OCI-LY3 (cell line): ENCODE measurements around the gene CLEC18C.

Experiments
- H2AFZ ChIP-seq: fragments of 200-600, 300-600 bp; shearing (Covaris generic); 2 replicates; pipeline ENCODE4 v1.6.0; 2014; ENCODE audit warnings: antibody characterized with exemption, low read depth, low read length
- H3K27ac ChIP-seq: fragments of 200-600, 300-600 bp; sonication (generic); 2 replicates; pipeline ENCODE4 v1.5.1; 2014; ENCODE audit warnings: mild to moderate bottlenecking, low read length, moderate library complexity, mixed read lengths
- H3K27me3 ChIP-seq: fragments of 200-600, 300-600 bp; sonication (generic); 2 replicates; pipeline ENCODE4 v1.6.1; 2014; ENCODE audit warnings: low read depth, low read length, mixed read lengths
- H3K36me3 ChIP-seq: fragments of 200-600, 300-600 bp; sonication (generic); replicated peaks from 2 replicates; pipeline ENCODE3; 2014; ENCODE audit warnings: low read depth, low read length, mixed read lengths
- H3K4me1 ChIP-seq: fragments of 300-600, 200-600 bp; sonication (generic); 2 replicates; pipeline ENCODE4 v1.6.1; 2014; ENCODE audit warnings: low read length, mixed read lengths
- H3K4me2 ChIP-seq: fragments of 200-600, 300-600 bp; sonication (generic); 2 replicates; pipeline ENCODE4 v1.6.1; 2014; ENCODE audit warnings: low read length, mixed read lengths
- H3K4me3 ChIP-seq: fragments of 300-600, 200-600 bp; sonication (generic); 2 replicates; pipeline ENCODE4 v1.5.1; 2014; ENCODE audit warnings: antibody characterized with exemption, mild to moderate bottlenecking, low read length, moderate library complexity
- H3K79me2 ChIP-seq: fragments of 300-600, 200-600 bp; shearing (Covaris generic); 2 replicates; pipeline ENCODE4 v1.6.1; 2014; ENCODE audit warnings: mild to moderate bottlenecking, low read length, mixed read lengths
- H3K9ac ChIP-seq: fragments of 300-600, 200-600 bp; shearing (Covaris generic); 2 replicates; pipeline ENCODE4 v1.6.0; 2014; ENCODE audit warnings: mild to moderate bottlenecking, low read length, moderate library complexity
- H3K9me3 ChIP-seq: fragments of 200-600, 300-600 bp; shearing (Covaris generic); 2 replicates; pipeline ENCODE4 v1.6.1; 2014; ENCODE audit warnings: low read length, mixed read lengths; ENCODE audit not compliant: insufficient read depth
- H4K20me1 ChIP-seq: fragments of 200-600, 300-600 bp; sonication (generic); 2 replicates; pipeline ENCODE4 v1.6.1; 2016; ENCODE audit warnings: low read length, mixed read lengths; ENCODE audit not compliant: insufficient read depth
- EZH2phosphoT487 ChIP-seq: fragments of 200-600 bp; shearing (Covaris generic); IDR thresholded peaks from 2 replicates; pipeline ENCODE4 v1.6.1; 2018; ENCODE audit warnings: antibody characterized with exemption, mixed run types, low read depth
- TF ChIP-seq, protein P1 (sequence below): fragments of 200-600, 300-600 bp; sonication (generic); IDR thresholded peaks from 2 replicates; pipeline ENCODE4 v1.5.1; 2014; ENCODE audit warnings: antibody characterized with exemption, low read length, low read depth

CLEC18C gene

DNA sequence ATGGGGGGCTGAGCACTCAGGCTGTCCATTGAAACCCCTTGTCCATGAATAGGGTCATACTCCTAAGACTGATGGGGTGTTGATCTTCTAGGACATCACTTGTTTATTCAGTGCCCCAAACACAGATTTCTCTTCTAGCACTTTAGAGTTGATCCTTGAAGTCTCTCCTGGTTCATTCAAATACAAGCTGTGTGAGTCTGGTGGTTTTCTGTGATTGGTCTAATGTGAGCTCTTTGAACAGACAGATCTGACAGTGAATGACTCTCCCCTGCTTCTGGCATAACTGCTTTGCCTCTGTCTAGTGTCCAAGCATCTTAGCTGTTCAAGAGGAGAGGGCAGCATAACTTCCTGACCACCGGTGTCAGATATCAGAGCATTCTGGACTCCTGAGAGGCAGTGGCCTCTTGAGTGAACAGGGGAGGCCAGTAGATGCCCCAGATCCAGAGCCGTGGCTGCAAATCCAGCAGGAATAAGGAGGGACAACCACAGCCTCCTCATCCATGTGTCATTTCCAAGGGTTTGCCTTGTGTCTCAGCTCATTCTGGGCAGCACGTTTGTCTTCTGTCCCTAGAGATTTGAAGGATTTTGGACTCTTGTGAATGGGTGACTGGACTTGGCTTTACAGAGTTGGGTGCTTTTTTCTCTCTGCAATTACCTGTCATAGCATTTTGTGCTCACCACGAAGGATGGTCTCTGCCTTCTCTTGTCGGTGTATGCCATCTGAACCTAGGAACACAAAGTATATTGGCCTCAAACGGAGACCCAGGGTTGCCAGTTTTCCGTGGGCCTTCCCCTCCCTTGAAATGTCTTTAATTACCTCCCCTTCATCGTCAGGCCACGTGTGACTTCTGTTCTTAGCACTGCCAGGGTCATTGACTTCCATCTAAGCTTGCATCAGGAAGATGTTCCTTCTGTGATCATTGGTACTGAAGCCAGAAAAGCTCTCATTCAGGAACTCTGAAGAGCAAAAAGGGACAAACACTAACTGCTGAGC lies 13.9 kb upstream of the CLEC18C start:
- no peaks in the 10 kb centered on the region for H3K79me2 ChIP-seq
- no peaks in the 10 kb centered on the region for H3K27me3 ChIP-seq
- H3K4me2 ChIP-seq, result no peak overlapping the region
- no peak overlapping the region for H3K27ac ChIP-seq
- no peak overlapping the region for H3K4me3 ChIP-seq
- TF ChIP-seq, protein P1, sequence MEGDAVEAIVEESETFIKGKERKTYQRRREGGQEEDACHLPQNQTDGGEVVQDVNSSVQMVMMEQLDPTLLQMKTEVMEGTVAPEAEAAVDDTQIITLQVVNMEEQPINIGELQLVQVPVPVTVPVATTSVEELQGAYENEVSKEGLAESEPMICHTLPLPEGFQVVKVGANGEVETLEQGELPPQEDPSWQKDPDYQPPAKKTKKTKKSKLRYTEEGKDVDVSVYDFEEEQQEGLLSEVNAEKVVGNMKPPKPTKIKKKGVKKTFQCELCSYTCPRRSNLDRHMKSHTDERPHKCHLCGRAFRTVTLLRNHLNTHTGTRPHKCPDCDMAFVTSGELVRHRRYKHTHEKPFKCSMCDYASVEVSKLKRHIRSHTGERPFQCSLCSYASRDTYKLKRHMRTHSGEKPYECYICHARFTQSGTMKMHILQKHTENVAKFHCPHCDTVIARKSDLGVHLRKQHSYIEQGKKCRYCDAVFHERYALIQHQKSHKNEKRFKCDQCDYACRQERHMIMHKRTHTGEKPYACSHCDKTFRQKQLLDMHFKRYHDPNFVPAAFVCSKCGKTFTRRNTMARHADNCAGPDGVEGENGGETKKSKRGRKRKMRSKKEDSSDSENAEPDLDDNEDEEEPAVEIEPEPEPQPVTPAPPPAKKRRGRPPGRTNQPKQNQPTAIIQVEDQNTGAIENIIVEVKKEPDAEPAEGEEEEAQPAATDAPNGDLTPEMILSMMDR, result no peak
- no peak for TF ChIP-seq EZH2phosphoT487
- H2AFZ ChIP-seq, result no peak overlapping the region
- H3K9ac ChIP-seq, result no peak overlapping the region
- H3K36me3 ChIP-seq, result peaks cover 49% of the 10 kb centered on the region
- H3K9me3 ChIP-seq, result no peaks in the 10 kb centered on the region
- no peaks in the 10 kb centered on the region for H3K4me1 ChIP-seq
- no peaks in the 10 kb centered on the region for H4K20me1 ChIP-seq

DNA sequence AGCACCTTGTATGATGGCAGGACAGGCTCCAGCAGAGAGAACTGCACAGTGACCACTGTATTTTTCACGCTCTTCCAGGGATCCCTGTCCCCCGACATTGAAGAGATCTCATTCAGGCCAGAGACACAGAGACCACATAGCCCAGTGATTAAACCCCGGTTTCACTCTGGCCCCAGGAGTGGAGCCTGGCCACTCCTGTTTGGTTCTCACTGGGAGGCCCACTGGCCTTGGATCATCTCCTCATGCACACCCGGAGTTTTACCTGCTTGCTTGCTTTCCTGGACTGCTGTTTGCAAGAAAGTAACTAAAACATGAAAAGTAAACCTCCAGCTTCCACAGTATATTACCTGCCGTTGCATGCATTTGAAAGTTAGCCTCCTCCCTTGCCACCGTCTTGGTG lies 13.2 kb upstream of the CLEC18C start:
- peaks cover 49% of the 10 kb centered on the region for H3K36me3 ChIP-seq
- H3K9me3 ChIP-seq, result no peaks in the 10 kb centered on the region
- H3K27ac ChIP-seq, result no peak overlapping the region
- H4K20me1 ChIP-seq, result no peaks in the 10 kb centered on the region
- no peaks in the 10 kb centered on the region for H3K79me2 ChIP-seq
- no peak overlapping the region for H3K9ac ChIP-seq
- H2AFZ ChIP-seq, result no peak overlapping the region
- no peak overlapping the region for H3K4me2 ChIP-seq
- TF ChIP-seq, protein P1, result no peak
- no peak for TF ChIP-seq EZH2phosphoT487
- no peak overlapping the region for H3K4me3 ChIP-seq
- no peaks in the 10 kb centered on the region for H3K4me1 ChIP-seq
- H3K27me3 ChIP-seq, result no peaks in the 10 kb centered on the region

DNA sequence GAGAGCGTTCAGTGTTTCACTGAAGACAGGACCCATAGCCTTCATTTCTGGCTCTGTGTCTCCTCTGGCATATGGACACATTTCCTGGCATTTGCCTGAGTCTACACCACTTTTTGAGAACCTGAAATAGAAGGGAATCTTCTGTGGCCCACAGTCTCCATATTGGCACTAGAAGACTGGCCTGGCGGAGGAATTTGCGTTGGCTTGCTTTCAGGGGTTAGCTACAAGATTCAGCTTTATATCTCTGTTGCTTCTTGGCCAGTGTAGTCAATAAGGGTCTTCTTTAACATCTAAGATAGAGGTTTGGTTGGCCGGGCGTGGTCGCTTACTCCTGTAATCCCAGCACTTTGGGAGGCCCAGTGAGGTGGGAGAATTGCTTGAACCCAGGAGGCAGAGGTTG lies 12.8 kb upstream of the CLEC18C start:
- Histone ChIP-seq H3K4me3 (no peak overlapping the region), H4K20me1 (no peaks in the 10 kb centered on the region), H3K27me3 (no peaks in the 10 kb centered on the region), H2AFZ (no peak overlapping the region), H3K79me2 (no peaks in the 10 kb centered on the region), H3K9ac (no peak overlapping the region), H3K27ac (no peak overlapping the region), H3K9me3 (no peaks in the 10 kb centered on the region), H3K4me1 (no peaks in the 10 kb centered on the region), H3K4me2 (no peak overlapping the region), H3K36me3 (peaks cover 49% of the 10 kb centered on the region)
- no peak for TF ChIP-seq EZH2phosphoT487
- TF ChIP-seq, protein P1, result no peak

DNA sequence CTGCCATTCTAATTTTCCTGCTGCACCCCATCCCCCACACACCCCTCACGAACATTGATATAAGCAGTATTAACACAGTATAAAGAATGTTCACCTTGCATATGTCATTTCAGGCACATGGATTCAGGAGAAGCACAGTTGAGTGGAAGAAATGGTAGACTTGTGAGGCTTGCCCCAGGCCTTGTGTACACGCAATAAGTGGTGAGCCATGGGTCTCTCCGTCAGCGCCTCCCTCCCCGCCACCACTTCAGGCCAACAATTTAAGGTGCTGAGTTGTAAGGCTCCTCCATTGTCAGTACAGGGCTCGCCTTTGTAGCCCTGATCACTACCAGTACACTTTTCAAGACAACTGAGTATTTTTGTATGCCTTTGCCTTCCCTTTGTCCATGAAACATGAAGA lies 12.2 kb upstream of the CLEC18C start:
- peaks cover 44% of the 10 kb centered on the region for H3K36me3 ChIP-seq

More for the DNA sequence above, 12.2 kb upstream of the CLEC18C start:
- Histone ChIP-seq H3K27ac (no peak overlapping the region), H3K9ac (no peak overlapping the region), H3K4me2 (no peak overlapping the region), H4K20me1 (no peaks in the 10 kb centered on the region), H3K4me3 (no peak overlapping the region), H3K9me3 (no peaks in the 10 kb centered on the region), H3K79me2 (no peaks in the 10 kb centered on the region), H2AFZ (no peak overlapping the region), H3K4me1 (no peaks in the 10 kb centered on the region), H3K27me3 (no peaks in the 10 kb centered on the region)
- TF ChIP-seq, protein P1, result no peak
- TF ChIP-seq EZH2phosphoT487, result no peak
